Measurements from ENCODE around the gene THRAP3.

Gene THRAP3

GRCh38 chr1:36351227-36351977, 127.2 kb downstream of the THRAP3 start:
- peak; percentile 16 for TF ChIP-seq CTCF (IDR thresholded peaks at IDR 0.05; ENCODE audit: low read depth, low read length)
- peak; percentile 59 for DNase-seq (ENCODE audit: extremely low read depth, low read depth)

- TF ChIP-seq CTCF (IDR thresholded peaks at IDR 0.05; ENCODE audit: low read depth, low read length), result no peak; the same call in 1 of the 2 replicates
- DNase-seq (ENCODE audit: extremely low read depth, low read depth), result no peak
Observed at GRCh38 chr1:36352125-36352909, 128.1 kb downstream of the THRAP3 start.

GRCh38 chr1:36352910-36353878, 129.0 kb downstream of the THRAP3 start:
- DNase-seq (ENCODE audit: extremely low read depth, low read depth), result no peak
- no peak for TF ChIP-seq CTCF (IDR thresholded peaks at IDR 0.05; ENCODE audit: low read depth, low read length)

GRCh38 chr1:36354486-36354885, 130.2 kb downstream of the THRAP3 start:
- TF ChIP-seq CTCF (IDR thresholded peaks at IDR 0.05; ENCODE audit: low read depth, low read length), result no peak

More at GRCh38 chr1:36354486-36354885, 130.2 kb downstream of the THRAP3 start:
- no peak for DNase-seq (ENCODE audit: extremely low read depth, low read depth)
